A673 (cell line): Measurements from ENCODE around the gene GPM6B.

Experiments
- CTCF ChIP-seq: fragments of 300-800, 200-600 bp; sonication (generic); conservative IDR thresholded peaks from 2 replicates; pipeline ENCODE4 v1.5.1; 2017; ENCODE audit warnings: low read depth, mild to moderate bottlenecking, antibody characterized with exemption, low read length, moderate library complexity, mixed read lengths
- EZH2 ChIP-seq: fragments of 200-600 bp; sonication (generic); IDR thresholded peaks from 2 replicates; pipeline ENCODE4 v1.6.1; 2017; ENCODE audit warnings: borderline replicate concordance, low read depth, mild to moderate bottlenecking, mixed read lengths, antibody characterized with exemption, low read length; ENCODE audit not compliant: poor library complexity, severe bottlenecking

GRCh38 chrX:13836575-13836974 lies 19.7 kb upstream of the GPM6B start:
- TF ChIP-seq CTCF (no peak), EZH2 (no peak)
